Measurements from ENCODE around the gene MORN4.
"Not testable (repeated sequence)": the region's sequence is repeated elsewhere in the genome, so short reads cannot be mapped to it uniquely, and the experiment has no call there.

DNA sequence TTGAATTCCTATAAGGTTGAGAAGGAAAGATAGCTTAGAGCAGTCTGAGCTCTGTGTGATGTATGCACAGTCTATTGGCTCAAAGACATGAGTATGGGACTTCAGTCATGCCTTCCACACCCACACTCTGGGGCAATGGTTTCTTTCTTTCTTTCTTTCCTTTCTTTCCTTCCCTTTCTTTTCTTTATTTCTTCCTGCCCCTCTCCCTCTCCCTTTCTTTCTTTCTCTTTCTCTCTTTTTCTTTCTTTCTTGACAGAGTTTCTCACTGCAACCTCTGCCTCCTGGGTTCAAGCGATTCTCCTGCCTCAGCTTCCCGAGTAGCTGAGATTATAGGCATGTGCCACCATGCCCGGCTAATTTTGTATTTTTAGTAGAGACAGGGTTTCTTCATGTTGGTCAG, 5.8 kb upstream of the MORN4 start:
- TF ChIP-seq, protein P1, sequence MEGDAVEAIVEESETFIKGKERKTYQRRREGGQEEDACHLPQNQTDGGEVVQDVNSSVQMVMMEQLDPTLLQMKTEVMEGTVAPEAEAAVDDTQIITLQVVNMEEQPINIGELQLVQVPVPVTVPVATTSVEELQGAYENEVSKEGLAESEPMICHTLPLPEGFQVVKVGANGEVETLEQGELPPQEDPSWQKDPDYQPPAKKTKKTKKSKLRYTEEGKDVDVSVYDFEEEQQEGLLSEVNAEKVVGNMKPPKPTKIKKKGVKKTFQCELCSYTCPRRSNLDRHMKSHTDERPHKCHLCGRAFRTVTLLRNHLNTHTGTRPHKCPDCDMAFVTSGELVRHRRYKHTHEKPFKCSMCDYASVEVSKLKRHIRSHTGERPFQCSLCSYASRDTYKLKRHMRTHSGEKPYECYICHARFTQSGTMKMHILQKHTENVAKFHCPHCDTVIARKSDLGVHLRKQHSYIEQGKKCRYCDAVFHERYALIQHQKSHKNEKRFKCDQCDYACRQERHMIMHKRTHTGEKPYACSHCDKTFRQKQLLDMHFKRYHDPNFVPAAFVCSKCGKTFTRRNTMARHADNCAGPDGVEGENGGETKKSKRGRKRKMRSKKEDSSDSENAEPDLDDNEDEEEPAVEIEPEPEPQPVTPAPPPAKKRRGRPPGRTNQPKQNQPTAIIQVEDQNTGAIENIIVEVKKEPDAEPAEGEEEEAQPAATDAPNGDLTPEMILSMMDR (IDR thresholded peaks at IDR 0.05) = not testable (repeated sequence)
- TF ChIP-seq POLR2A (IDR thresholded peaks at IDR 0.05) = not testable (repeated sequence)

Data from heart left ventricle (tissue), 13 donors.